NCI-H748 (cell line): Measurements from ENCODE around the gene TSN.
A peak's percentile ranks its signal among the peaks of the same experiment; 100 is the strongest.
"Not testable (repeated sequence)": the region's sequence is repeated elsewhere in the genome, so short reads cannot be mapped to it uniquely, and the experiment has no call there.

Source experiments
- DNase-seq: peaks from one replicate; lab custom pipeline; 2025; ENCODE audit not compliant: unreplicated experiment; lab: John Stamatoyannopoulos, UW

The TSN gene

GRCh38 chr2:121798617-121799016 lies 43.2 kb downstream of the TSN start:
- no peak for DNase-seq

GRCh38 chr2:121801916-121802315 lies 46.5 kb downstream of the TSN start:
- no peak for DNase-seq

DNA sequence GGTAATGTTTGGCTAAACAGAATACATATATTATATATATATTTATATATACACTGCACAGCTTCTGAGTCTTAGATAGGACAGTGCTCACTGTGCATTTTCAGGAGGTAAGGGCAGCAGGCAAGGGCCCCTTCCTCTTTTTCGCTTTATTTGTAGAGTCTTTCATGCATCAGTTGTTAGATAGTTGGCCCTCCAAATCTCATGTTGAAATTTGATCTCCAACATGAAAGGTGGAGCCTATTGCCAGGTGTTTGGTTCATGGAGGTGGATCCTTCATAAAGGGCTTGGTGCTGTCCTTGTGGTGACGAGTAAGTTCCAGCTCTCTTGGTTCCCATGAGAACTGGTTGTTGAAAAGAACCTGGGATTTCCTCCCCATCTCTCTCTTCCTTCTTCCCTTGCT lies 48.1 kb downstream of the TSN start:
- peak; percentile 63 for DNase-seq

- DNase-seq, result peak; percentile 85
Observed at GRCh38 chr2:121804340-121804739, 48.9 kb downstream of the TSN start.

DNA sequence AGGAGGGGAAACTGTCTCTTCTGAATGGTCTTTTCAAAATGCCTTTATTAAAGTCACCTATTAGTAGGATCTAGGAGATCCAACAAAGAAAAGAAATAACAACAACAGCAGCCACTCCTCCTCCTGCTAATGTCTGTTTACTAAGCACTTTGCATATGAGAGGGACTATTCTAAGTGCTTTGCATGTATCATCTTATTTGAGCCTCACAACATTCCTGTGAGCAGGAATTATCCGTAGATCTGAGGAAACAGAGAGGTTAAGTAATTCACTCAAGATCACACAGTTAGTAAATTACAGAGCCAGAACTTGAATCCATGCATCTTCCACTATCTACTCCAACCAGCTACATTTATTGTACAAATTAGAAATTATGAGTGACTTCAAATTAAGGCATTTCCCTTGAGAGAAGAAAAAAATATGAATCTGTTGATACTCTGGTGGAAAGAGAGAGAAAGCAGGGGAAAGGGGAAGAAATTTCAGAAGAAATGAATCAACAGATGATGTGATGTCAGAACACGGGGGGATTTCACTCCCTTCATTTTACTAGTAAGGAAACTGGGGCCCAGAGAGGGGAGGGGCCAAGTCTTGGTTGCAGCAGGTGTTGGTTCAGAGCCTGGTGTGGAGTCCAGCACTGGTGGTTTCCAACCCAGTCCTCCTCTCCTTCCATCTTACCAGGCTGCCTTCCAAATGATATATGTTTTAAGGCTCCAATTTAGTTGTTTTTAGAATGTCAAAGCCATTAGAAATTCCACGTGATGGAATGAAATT lies 49.7 kb downstream of the TSN start:
- peak; percentile 21 for DNase-seq

GRCh38 chr2:121805766-121806143 lies 50.3 kb downstream of the TSN start:
- DNase-seq, result no peak

GRCh38 chr2:121807771-121808170 lies 52.3 kb downstream of the TSN start:
- DNase-seq, result not testable (repeated sequence)

- no peak for DNase-seq
Observed at GRCh38 chr2:121809607-121810006, 54.2 kb downstream of the TSN start.

DNA sequence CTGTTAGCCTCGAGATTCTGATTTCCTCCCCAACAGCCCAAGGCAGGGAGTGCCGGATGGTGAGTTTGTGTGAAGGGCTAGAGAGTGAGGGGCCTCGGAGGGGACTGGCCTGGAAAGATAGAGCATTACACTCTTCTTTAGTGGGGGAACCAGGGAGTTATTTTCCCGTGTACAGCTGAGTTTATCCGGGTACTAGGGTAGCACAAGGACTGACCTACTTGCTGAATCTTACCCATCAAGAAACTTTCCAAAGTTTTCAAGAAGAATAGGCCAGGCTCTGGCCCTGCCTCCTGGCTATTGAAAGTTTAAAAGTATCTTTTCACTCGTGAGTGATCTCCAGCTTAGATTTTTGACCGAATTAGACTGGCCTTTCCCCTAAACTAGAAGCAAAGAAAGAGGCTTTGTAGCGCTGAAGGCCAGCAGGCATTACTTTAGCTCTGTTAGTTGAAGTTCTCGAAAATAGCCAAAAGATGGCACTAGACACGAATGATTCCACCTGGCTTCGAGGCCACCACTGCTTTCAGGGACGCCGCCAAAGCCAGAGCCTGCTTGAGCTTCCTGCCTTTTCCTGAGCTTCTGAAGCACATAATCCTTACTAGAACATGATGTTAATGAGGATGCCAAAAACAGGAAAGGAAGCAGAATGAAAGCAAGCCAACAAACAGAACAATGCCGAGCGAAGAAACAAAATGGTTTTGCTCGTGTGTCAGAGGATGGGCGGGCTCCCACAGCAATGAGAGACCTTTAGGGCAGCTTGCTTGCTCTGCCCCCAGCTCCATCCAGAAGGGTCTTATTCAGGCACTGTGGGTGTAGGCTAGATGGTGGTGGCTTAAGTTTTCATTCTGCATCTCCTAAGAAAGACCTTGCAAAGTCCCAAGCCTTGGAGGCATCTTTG lies 55.8 kb downstream of the TSN start:
- DNase-seq, result peak; percentile 69

DNA sequence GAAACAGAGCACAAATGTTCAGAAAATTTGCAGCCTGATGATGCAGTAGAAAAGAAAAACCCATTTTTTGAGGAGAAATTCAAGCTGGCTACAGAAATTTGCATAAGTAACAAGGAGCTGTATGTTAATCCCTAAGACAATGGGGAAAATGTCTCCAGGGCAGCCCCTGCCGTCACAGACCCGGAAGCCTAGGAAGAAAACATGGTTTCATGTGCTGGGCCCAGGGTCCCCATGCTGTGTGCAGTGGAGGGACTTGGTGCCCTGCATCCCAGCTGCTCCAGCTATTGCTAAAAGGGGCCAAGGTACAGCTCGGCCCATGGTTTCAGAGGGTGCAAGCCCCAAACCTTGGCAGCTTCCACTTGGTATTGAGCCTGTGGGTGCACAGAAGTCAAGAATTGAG lies 57.6 kb downstream of the TSN start:
- not testable (repeated sequence) for DNase-seq

- DNase-seq, result no peak
Observed at GRCh38 chr2:121815216-121815615, 59.8 kb downstream of the TSN start.

- DNase-seq, result no peak
Observed at GRCh38 chr2:121816797-121817196, 61.3 kb downstream of the TSN start.

- not testable (repeated sequence) for DNase-seq
Observed at GRCh38 chr2:121817304-121817703, 61.9 kb downstream of the TSN start.
